ENCODE data around the gene AFF2.

The AFF2 gene

GRCh38 chrX:148914783-148915182 is 414.4 kb downstream of the AFF2 start:
- DNase-seq (ENCODE audit: insufficient read length, low spot score) (no peak), FAIRE-seq (no peak)
- TF ChIP-seq POLR2AphosphoS5 (IDR thresholded peaks at IDR 0.05; ENCODE audit: low read depth, low read length) (no peak), POU2F2 (IDR thresholded peaks at IDR 0.05; ENCODE audit: low read depth, low read length) (no peak), PAX5 (IDR thresholded peaks at IDR 0.05; ENCODE audit: insufficient read depth, low read length, severe bottlenecking) (no peak), TAF1 (IDR thresholded peaks at IDR 0.05; ENCODE audit: low read depth, low read length) (no peak), POLR2A (IDR thresholded peaks at IDR 0.05; ENCODE audit: low read depth, low read length) (no peak), SPI1 (IDR thresholded peaks at IDR 0.05; ENCODE audit: low read depth, low read length) (no peak)

- TF ChIP-seq SPI1 (IDR thresholded peaks at IDR 0.05; ENCODE audit: low read depth, low read length) (no peak), POLR2A (IDR thresholded peaks at IDR 0.05; ENCODE audit: low read depth, low read length) (no peak), TAF1 (IDR thresholded peaks at IDR 0.05; ENCODE audit: low read depth, low read length) (no peak), POLR2AphosphoS5 (IDR thresholded peaks at IDR 0.05; ENCODE audit: low read depth, low read length) (no peak), POU2F2 (IDR thresholded peaks at IDR 0.05; ENCODE audit: low read depth, low read length) (no peak), PAX5 (IDR thresholded peaks at IDR 0.05; ENCODE audit: insufficient read depth, low read length, severe bottlenecking) (no peak)
- DNase-seq (ENCODE audit: insufficient read length, low spot score) (no peak), FAIRE-seq (no peak)
These were observed 415.1 kb downstream of the AFF2 start for GRCh38 chrX:148915474-148915873.

GRCh38 chrX:148917441-148917840 is 417.0 kb downstream of the AFF2 start:
- TF ChIP-seq PAX5 (IDR thresholded peaks at IDR 0.05; ENCODE audit: insufficient read depth, low read length, severe bottlenecking) = no peak
- no peak for TF ChIP-seq POLR2A (IDR thresholded peaks at IDR 0.05; ENCODE audit: low read depth, low read length)
- no peak for TF ChIP-seq POLR2AphosphoS5 (IDR thresholded peaks at IDR 0.05; ENCODE audit: low read depth, low read length)
- no peak for TF ChIP-seq TAF1 (IDR thresholded peaks at IDR 0.05; ENCODE audit: low read depth, low read length)
- TF ChIP-seq SPI1 (IDR thresholded peaks at IDR 0.05; ENCODE audit: low read depth, low read length) = no peak
- TF ChIP-seq POU2F2 (IDR thresholded peaks at IDR 0.05; ENCODE audit: low read depth, low read length) = no peak
- FAIRE-seq (no peak), DNase-seq (ENCODE audit: insufficient read length, low spot score) (no peak)

GRCh38 chrX:148923631-148924030 is 423.2 kb downstream of the AFF2 start:
- no peak for TF ChIP-seq POLR2A (IDR thresholded peaks at IDR 0.05; ENCODE audit: low read depth, low read length)
- no peak for TF ChIP-seq TAF1 (IDR thresholded peaks at IDR 0.05; ENCODE audit: low read depth, low read length)
- no peak for TF ChIP-seq SPI1 (IDR thresholded peaks at IDR 0.05; ENCODE audit: low read depth, low read length)
- TF ChIP-seq POLR2AphosphoS5 (IDR thresholded peaks at IDR 0.05; ENCODE audit: low read depth, low read length) = no peak
- no peak for TF ChIP-seq PAX5 (IDR thresholded peaks at IDR 0.05; ENCODE audit: insufficient read depth, low read length, severe bottlenecking)
- TF ChIP-seq POU2F2 (IDR thresholded peaks at IDR 0.05; ENCODE audit: low read depth, low read length) = no peak
- no peak for DNase-seq (ENCODE audit: insufficient read length, low spot score)
- FAIRE-seq = no peak

- TF ChIP-seq POU2F2 (IDR thresholded peaks at IDR 0.05; ENCODE audit: low read depth, low read length) (no peak), PAX5 (IDR thresholded peaks at IDR 0.05; ENCODE audit: insufficient read depth, low read length, severe bottlenecking) (no peak), TAF1 (IDR thresholded peaks at IDR 0.05; ENCODE audit: low read depth, low read length) (no peak), SPI1 (IDR thresholded peaks at IDR 0.05; ENCODE audit: low read depth, low read length) (no peak), POLR2A (IDR thresholded peaks at IDR 0.05; ENCODE audit: low read depth, low read length) (no peak), POLR2AphosphoS5 (IDR thresholded peaks at IDR 0.05; ENCODE audit: low read depth, low read length) (no peak)
- DNase-seq (ENCODE audit: insufficient read length, low spot score) (no peak), FAIRE-seq (no peak)
These were observed 426.0 kb downstream of the AFF2 start for GRCh38 chrX:148926371-148926770.

GRCh38 chrX:148928811-148929210 is 428.4 kb downstream of the AFF2 start:
- no peak for DNase-seq (ENCODE audit: insufficient read length, low spot score)
- TF ChIP-seq POU2F2 (IDR thresholded peaks at IDR 0.05; ENCODE audit: low read depth, low read length) = no peak
- no peak for TF ChIP-seq SPI1 (IDR thresholded peaks at IDR 0.05; ENCODE audit: low read depth, low read length)
- no peak for TF ChIP-seq POLR2AphosphoS5 (IDR thresholded peaks at IDR 0.05; ENCODE audit: low read depth, low read length)
- TF ChIP-seq POLR2A (IDR thresholded peaks at IDR 0.05; ENCODE audit: low read depth, low read length) = no peak
- TF ChIP-seq TAF1 (IDR thresholded peaks at IDR 0.05; ENCODE audit: low read depth, low read length) = no peak
- TF ChIP-seq PAX5 (IDR thresholded peaks at IDR 0.05; ENCODE audit: insufficient read depth, low read length, severe bottlenecking) = no peak
- no peak for FAIRE-seq

GRCh38 chrX:148929686-148930085 is 429.3 kb downstream of the AFF2 start:
- no peak for TF ChIP-seq POLR2A (IDR thresholded peaks at IDR 0.05; ENCODE audit: low read depth, low read length)
- no peak for TF ChIP-seq PAX5 (IDR thresholded peaks at IDR 0.05; ENCODE audit: insufficient read depth, low read length, severe bottlenecking)
- no peak for TF ChIP-seq POU2F2 (IDR thresholded peaks at IDR 0.05; ENCODE audit: low read depth, low read length)
- TF ChIP-seq SPI1 (IDR thresholded peaks at IDR 0.05; ENCODE audit: low read depth, low read length) = no peak
- DNase-seq (ENCODE audit: insufficient read length, low spot score) = no peak
- no peak for FAIRE-seq

- TF ChIP-seq PAX5 (IDR thresholded peaks at IDR 0.05; ENCODE audit: insufficient read depth, low read length, severe bottlenecking) (no peak), POU2F2 (IDR thresholded peaks at IDR 0.05; ENCODE audit: low read depth, low read length) (no peak)
- FAIRE-seq = no peak
- no peak for DNase-seq (ENCODE audit: insufficient read length, low spot score)
These were observed 429.9 kb downstream of the AFF2 start for GRCh38 chrX:148930206-148930729.

GRCh38 chrX:148933881-148934280 is 433.5 kb downstream of the AFF2 start:
- no peak for DNase-seq (ENCODE audit: insufficient read length, low spot score)
- TF ChIP-seq POLR2AphosphoS5 (IDR thresholded peaks at IDR 0.05; ENCODE audit: low read depth, low read length) (no peak), POLR2A (IDR thresholded peaks at IDR 0.05; ENCODE audit: low read depth, low read length) (no peak), TAF1 (IDR thresholded peaks at IDR 0.05; ENCODE audit: low read depth, low read length) (no peak), SPI1 (IDR thresholded peaks at IDR 0.05; ENCODE audit: low read depth, low read length) (no peak), PAX5 (IDR thresholded peaks at IDR 0.05; ENCODE audit: insufficient read depth, low read length, severe bottlenecking) (no peak), POU2F2 (IDR thresholded peaks at IDR 0.05; ENCODE audit: low read depth, low read length) (no peak)
- FAIRE-seq = no peak

- no peak for FAIRE-seq
- TF ChIP-seq POLR2AphosphoS5 (IDR thresholded peaks at IDR 0.05; ENCODE audit: low read depth, low read length) (no peak), POLR2A (IDR thresholded peaks at IDR 0.05; ENCODE audit: low read depth, low read length) (no peak), TAF1 (IDR thresholded peaks at IDR 0.05; ENCODE audit: low read depth, low read length) (no peak), POU2F2 (IDR thresholded peaks at IDR 0.05; ENCODE audit: low read depth, low read length) (no peak), PAX5 (IDR thresholded peaks at IDR 0.05; ENCODE audit: insufficient read depth, low read length, severe bottlenecking) (no peak), SPI1 (IDR thresholded peaks at IDR 0.05; ENCODE audit: low read depth, low read length) (no peak)
These were observed 437.9 kb downstream of the AFF2 start for GRCh38 chrX:148938348-148938747.

More at GRCh38 chrX:148938348-148938747, 437.9 kb downstream of the AFF2 start:
- DNase-seq (ENCODE audit: insufficient read length, low spot score) = no peak
